ENCODE data around the gene VWF. TPM values are rescaled to one million over a fixed set of nuclear protein-coding genes. Genes with fewer than 3 reads are reported as not detected.

VWF gene
- total and polyA plus RNA-seq, 2 experiments from 2014 or later = 0.42 to 0.56 TPM

DNA sequence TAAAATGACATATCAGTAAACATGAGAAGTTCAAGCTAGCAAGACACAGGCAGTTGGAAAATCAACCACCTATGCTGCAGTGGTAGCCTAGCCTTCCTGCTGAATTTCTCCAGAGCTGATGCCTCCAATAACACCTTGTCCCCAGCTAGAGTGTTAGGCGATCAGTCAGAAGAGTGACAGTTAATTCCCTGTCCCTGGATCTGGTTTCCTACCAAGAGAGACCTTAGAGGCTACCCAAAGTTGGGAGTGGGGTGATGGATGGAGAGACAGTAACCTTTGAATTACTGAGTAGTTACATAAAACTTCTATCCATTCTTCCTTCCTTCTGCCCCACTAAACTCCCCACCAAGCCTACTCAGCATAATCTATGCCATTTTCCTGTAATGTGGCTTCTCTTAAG, 177.5 kb downstream of the VWF start:
- Mint-ChIP-seq H3K4me3 (no peak overlapping the region; the same call in 2 of the 3 replicates), H3K9me3 (no peaks in the 10 kb centered on the region), H3K27ac (no peak overlapping the region), H3K4me1 (peaks cover 23% of the 10 kb centered on the region), H3K27me3 (ENCODE audit: insufficient read depth, low read depth, poor library complexity) (peaks cover 23% of the 10 kb centered on the region), H3K36me3 (ENCODE audit: low read depth) (no peaks in the 10 kb centered on the region)
- no peaks in the 10 kb centered on the region for H3K79me2 ChIP-seq (replicated peaks; ENCODE audit: insufficient read depth)
- H3K27me3 ChIP-seq (ENCODE audit: insufficient read depth) = peaks cover 21% of the 10 kb centered on the region
- no peaks in the 10 kb centered on the region for H3K9me2 ChIP-seq (ENCODE audit: insufficient read depth)
- H3K36me3 ChIP-seq (ENCODE audit: insufficient read depth) = no peaks in the 10 kb centered on the region
- DNase-seq (ENCODE audit: low spot score) (no peak), ATAC-seq (no peak)
- H3K27ac ChIP-seq (ENCODE audit: low read depth) = no peak overlapping the region
- TF ChIP-seq ZNF114 (CRISPR knock-in tag; IDR thresholded peaks at IDR 0.05) (no peak), ZNF331 (CRISPR knock-in tag; IDR thresholded peaks at IDR 0.05; ENCODE audit: low read depth) (no peak), EZH2phosphoT487 (IDR thresholded peaks at IDR 0.05; ENCODE audit: unreplicated experiment) (no peak), EZH2 (IDR thresholded peaks at IDR 0.05; ENCODE audit: low read depth, unreplicated experiment) (no peak), CREB1 (CRISPR knock-in tag; IDR thresholded peaks at IDR 0.05; ENCODE audit: low read depth) (no peak), NANOG (IDR thresholded peaks at IDR 0.05; ENCODE audit: borderline replicate concordance) (no peak), JUNB (IDR thresholded peaks at IDR 0.05; ENCODE audit: unreplicated experiment) (no peak), STAT1 (IDR thresholded peaks at IDR 0.05; ENCODE audit: unreplicated experiment) (no peak), POLR2AphosphoS5 (IDR thresholded peaks at IDR 0.05; ENCODE audit: low read depth) (no peak)
- TF ChIP-seq, protein P1, sequence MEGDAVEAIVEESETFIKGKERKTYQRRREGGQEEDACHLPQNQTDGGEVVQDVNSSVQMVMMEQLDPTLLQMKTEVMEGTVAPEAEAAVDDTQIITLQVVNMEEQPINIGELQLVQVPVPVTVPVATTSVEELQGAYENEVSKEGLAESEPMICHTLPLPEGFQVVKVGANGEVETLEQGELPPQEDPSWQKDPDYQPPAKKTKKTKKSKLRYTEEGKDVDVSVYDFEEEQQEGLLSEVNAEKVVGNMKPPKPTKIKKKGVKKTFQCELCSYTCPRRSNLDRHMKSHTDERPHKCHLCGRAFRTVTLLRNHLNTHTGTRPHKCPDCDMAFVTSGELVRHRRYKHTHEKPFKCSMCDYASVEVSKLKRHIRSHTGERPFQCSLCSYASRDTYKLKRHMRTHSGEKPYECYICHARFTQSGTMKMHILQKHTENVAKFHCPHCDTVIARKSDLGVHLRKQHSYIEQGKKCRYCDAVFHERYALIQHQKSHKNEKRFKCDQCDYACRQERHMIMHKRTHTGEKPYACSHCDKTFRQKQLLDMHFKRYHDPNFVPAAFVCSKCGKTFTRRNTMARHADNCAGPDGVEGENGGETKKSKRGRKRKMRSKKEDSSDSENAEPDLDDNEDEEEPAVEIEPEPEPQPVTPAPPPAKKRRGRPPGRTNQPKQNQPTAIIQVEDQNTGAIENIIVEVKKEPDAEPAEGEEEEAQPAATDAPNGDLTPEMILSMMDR (conservative IDR thresholded peaks at IDR 0.05; ENCODE audit: low read depth in 2 of 2) = no peak
- TF ChIP-seq, protein P2, sequence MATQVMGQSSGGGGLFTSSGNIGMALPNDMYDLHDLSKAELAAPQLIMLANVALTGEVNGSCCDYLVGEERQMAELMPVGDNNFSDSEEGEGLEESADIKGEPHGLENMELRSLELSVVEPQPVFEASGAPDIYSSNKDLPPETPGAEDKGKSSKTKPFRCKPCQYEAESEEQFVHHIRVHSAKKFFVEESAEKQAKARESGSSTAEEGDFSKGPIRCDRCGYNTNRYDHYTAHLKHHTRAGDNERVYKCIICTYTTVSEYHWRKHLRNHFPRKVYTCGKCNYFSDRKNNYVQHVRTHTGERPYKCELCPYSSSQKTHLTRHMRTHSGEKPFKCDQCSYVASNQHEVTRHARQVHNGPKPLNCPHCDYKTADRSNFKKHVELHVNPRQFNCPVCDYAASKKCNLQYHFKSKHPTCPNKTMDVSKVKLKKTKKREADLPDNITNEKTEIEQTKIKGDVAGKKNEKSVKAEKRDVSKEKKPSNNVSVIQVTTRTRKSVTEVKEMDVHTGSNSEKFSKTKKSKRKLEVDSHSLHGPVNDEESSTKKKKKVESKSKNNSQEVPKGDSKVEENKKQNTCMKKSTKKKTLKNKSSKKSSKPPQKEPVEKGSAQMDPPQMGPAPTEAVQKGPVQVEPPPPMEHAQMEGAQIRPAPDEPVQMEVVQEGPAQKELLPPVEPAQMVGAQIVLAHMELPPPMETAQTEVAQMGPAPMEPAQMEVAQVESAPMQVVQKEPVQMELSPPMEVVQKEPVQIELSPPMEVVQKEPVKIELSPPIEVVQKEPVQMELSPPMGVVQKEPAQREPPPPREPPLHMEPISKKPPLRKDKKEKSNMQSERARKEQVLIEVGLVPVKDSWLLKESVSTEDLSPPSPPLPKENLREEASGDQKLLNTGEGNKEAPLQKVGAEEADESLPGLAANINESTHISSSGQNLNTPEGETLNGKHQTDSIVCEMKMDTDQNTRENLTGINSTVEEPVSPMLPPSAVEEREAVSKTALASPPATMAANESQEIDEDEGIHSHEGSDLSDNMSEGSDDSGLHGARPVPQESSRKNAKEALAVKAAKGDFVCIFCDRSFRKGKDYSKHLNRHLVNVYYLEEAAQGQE (IDR thresholded peaks at IDR 0.05; ENCODE audit: unreplicated experiment) = no peak
- TF ChIP-seq, protein P3, sequence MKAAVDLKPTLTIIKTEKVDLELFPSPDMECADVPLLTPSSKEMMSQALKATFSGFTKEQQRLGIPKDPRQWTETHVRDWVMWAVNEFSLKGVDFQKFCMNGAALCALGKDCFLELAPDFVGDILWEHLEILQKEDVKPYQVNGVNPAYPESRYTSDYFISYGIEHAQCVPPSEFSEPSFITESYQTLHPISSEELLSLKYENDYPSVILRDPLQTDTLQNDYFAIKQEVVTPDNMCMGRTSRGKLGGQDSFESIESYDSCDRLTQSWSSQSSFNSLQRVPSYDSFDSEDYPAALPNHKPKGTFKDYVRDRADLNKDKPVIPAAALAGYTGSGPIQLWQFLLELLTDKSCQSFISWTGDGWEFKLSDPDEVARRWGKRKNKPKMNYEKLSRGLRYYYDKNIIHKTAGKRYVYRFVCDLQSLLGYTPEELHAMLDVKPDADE (IDR thresholded peaks at IDR 0.05) = no peak
- TF ChIP-seq, protein P4, sequence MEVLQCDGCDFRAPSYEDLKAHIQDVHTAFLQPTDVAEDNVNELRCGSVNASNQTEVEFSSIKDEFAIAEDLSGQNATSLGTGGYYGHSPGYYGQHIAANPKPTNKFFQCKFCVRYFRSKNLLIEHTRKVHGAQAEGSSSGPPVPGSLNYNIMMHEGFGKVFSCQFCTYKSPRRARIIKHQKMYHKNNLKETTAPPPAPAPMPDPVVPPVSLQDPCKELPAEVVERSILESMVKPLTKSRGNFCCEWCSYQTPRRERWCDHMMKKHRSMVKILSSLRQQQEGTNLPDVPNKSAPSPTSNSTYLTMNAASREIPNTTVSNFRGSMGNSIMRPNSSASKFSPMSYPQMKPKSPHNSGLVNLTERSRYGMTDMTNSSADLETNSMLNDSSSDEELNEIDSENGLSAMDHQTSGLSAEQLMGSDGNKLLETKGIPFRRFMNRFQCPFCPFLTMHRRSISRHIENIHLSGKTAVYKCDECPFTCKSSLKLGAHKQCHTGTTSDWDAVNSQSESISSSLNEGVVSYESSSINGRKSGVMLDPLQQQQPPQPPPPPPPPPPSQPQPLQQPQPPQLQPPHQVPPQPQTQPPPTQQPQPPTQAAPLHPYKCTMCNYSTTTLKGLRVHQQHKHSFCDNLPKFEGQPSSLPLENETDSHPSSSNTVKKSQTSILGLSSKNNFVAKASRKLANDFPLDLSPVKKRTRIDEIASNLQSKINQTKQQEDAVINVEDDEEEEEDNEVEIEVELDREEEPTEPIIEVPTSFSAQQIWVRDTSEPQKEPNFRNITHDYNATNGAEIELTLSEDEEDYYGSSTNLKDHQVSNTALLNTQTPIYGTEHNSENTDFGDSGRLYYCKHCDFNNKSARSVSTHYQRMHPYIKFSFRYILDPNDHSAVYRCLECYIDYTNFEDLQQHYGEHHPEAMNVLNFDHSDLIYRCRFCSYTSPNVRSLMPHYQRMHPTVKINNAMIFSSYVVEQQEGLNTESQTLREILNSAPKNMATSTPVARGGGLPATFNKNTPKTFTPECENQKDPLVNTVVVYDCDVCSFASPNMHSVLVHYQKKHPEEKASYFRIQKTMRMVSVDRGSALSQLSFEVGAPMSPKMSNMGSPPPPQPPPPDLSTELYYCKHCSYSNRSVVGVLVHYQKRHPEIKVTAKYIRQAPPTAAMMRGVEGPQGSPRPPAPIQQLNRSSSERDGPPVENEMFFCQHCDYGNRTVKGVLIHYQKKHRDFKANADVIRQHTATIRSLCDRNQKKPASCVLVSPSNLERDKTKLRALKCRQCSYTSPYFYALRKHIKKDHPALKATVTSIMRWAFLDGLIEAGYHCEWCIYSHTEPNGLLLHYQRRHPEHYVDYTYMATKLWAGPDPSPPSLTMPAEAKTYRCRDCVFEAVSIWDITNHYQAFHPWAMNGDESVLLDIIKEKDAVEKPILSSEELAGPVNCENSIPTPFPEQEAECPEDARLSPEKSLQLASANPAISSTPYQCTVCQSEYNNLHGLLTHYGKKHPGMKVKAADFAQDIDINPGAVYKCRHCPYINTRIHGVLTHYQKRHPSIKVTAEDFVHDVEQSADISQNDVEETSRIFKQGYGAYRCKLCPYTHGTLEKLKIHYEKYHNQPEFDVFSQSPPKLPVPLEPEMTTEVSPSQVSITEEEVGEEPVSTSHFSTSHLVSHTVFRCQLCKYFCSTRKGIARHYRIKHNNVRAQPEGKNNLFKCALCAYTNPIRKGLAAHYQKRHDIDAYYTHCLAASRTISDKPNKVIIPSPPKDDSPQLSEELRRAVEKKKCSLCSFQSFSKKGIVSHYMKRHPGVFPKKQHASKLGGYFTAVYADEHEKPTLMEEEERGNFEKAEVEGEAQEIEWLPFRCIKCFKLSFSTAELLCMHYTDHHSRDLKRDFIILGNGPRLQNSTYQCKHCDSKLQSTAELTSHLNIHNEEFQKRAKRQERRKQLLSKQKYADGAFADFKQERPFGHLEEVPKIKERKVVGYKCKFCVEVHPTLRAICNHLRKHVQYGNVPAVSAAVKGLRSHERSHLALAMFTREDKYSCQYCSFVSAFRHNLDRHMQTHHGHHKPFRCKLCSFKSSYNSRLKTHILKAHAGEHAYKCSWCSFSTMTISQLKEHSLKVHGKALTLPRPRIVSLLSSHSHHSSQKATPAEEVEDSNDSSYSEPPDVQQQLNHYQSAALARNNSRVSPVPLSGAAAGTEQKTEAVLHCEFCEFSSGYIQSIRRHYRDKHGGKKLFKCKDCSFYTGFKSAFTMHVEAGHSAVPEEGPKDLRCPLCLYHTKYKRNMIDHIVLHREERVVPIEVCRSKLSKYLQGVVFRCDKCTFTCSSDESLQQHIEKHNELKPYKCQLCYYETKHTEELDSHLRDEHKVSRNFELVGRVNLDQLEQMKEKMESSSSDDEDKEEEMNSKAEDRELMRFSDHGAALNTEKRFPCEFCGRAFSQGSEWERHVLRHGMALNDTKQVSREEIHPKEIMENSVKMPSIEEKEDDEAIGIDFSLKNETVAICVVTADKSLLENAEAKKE (CRISPR knock-in tag; IDR thresholded peaks at IDR 0.05) = no peak
- H2AFZ ChIP-seq = no peak overlapping the region
- H4K20me1 ChIP-seq (replicated peaks; ENCODE audit: insufficient read depth) = no peaks in the 10 kb centered on the region
- H3K4me3 ChIP-seq = no peak overlapping the region
- H3K4me2 ChIP-seq = no peak overlapping the region
- no peaks in the 10 kb centered on the region for H3F3A ChIP-seq (replicated peaks; ENCODE audit: low read depth)
- peaks cover 2% of the 10 kb centered on the region; the same call in 1 of the 2 replicates for H3K4me1 ChIP-seq (ENCODE audit: insufficient read depth)
